ENCODE data around the gene DPM1. TPM values are rescaled to one million over a fixed set of nuclear protein-coding genes. Genes with fewer than 3 reads are reported as not detected.

The DPM1 gene
- total and polyA plus RNA-seq, 2 of the 8 experiments (the other 6 are each of a cell fraction or from before 2014, with no cell fraction given) = 42.3 to 57.0 TPM

- TF ChIP-seq EP300 (IDR thresholded peaks at IDR 0.05; ENCODE audit: borderline replicate concordance in 1 of 2, low read depth in 2 of 2, low read length in 2 of 2) = peak in 1 of 2 experiments; percentile 87; a peak in 1 of 3 replicates
- no peak for TF ChIP-seq NRF1 (IDR thresholded peaks at IDR 0.05; ENCODE audit: low read depth, low read length)
- TF ChIP-seq CTBP2 (IDR thresholded peaks at IDR 0.05; ENCODE audit: borderline replicate concordance, insufficient read depth, insufficient read length, low read length) = peak; percentile 63
- TF ChIP-seq RNF2 (IDR thresholded peaks at IDR 0.05; ENCODE audit: borderline replicate concordance, low read depth, low read length, missing control alignments, poor library complexity, severe bottlenecking) = no peak
- no peak for TF ChIP-seq POU5F1 (IDR thresholded peaks at IDR 0.05; ENCODE audit: low read depth, low read length)
Observed at GRCh38 chr20:50929299-50930138, 28.8 kb downstream of the DPM1 start (continued).
